ENCODE measurements around the gene MFNG. TPM values are rescaled to one million over a fixed set of nuclear protein-coding genes. Genes with fewer than 3 reads are reported as not detected.
A peak's percentile ranks its signal among the peaks of the same experiment; 100 is the strongest.

Gene MFNG
- total RNA-seq, 6 donors from 2014 or later = 14.0 to 74.0 (median 45.9) TPM

DNA sequence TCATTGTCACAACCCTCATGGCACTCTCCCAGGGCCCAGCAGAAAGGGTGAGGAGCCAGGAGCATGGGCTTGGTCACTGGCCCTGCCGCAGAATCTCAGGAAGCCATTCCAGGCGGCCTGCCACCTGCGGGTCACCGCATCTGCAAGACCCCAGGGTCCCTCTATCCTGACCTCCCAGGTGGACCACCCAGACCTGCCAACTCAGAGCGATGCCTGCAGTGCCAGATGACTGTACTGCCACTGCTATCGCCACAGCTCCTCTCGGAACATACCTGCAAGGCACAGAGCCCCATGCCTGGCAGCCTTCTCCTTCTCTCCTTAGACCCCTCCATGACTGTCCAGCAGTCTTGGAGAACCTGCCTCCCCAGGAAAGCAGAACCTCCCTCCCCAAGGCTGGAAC lies 32.5 kb downstream of the MFNG start:
- ATAC-seq (ENCODE audit: low FRiP score in 2 of 2) = no peak
- Histone ChIP-seq H3K27me3 (no peaks in the 10 kb centered on the region), H3K27ac (no peak overlapping the region), H3K9me3 (no peaks in the 10 kb centered on the region), H3K4me3 (no peak overlapping the region), H3K36me3 (no peaks in the 10 kb centered on the region), H3K4me1 (peaks cover 0 to 15% (median 6%) of the 10 kb centered on the region in 4 donors)
- WGBS, 2 donors = 93 to 100% methylated on average over 4 to 7 of the region's 7 CpGs
- no peak for TF ChIP-seq POLR2A (IDR thresholded peaks at IDR 0.05)
- no peak for DNase-seq

DNA sequence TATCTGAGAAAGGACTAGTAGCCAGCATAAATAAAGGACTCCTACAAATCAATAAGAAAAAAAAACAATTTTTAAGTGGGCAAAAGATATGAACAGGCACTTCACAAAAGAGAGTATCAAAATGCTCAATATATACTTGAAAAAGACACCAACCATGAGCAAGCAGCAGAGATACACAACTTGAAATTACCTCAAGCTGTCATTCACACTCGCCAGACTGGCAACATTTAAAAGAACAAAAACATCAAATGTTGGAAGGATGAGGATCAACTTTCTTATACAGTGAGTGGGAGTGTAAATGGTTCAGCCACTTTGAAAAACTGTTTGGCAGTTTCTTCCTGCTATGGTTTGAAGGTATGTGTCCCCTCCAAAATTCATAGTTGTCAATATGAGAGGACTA lies 35.0 kb downstream of the MFNG start:
- no peak for DNase-seq
- Histone ChIP-seq H3K4me1 (peaks cover 0 to 15% (median 6%) of the 10 kb centered on the region in 4 donors), H3K27me3 (no peaks in the 10 kb centered on the region), H3K36me3 (no peaks in the 10 kb centered on the region), H3K27ac (no peak overlapping the region), H3K4me3 (no peak overlapping the region), H3K9me3 (no peaks in the 10 kb centered on the region)
- 33 to 58% methylated on average over 1 of the region's 1 CpG for WGBS, 2 donors
- TF ChIP-seq, protein P1, sequence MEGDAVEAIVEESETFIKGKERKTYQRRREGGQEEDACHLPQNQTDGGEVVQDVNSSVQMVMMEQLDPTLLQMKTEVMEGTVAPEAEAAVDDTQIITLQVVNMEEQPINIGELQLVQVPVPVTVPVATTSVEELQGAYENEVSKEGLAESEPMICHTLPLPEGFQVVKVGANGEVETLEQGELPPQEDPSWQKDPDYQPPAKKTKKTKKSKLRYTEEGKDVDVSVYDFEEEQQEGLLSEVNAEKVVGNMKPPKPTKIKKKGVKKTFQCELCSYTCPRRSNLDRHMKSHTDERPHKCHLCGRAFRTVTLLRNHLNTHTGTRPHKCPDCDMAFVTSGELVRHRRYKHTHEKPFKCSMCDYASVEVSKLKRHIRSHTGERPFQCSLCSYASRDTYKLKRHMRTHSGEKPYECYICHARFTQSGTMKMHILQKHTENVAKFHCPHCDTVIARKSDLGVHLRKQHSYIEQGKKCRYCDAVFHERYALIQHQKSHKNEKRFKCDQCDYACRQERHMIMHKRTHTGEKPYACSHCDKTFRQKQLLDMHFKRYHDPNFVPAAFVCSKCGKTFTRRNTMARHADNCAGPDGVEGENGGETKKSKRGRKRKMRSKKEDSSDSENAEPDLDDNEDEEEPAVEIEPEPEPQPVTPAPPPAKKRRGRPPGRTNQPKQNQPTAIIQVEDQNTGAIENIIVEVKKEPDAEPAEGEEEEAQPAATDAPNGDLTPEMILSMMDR (IDR thresholded peaks at IDR 0.05) = no peak
- TF ChIP-seq POLR2AphosphoS5 (IDR thresholded peaks at IDR 0.05) (no peak), POLR2A (IDR thresholded peaks at IDR 0.05) (no peak), EP300 (IDR thresholded peaks at IDR 0.05) (no peak)
- no peak for ATAC-seq (ENCODE audit: low FRiP score in 2 of 2)

DNA sequence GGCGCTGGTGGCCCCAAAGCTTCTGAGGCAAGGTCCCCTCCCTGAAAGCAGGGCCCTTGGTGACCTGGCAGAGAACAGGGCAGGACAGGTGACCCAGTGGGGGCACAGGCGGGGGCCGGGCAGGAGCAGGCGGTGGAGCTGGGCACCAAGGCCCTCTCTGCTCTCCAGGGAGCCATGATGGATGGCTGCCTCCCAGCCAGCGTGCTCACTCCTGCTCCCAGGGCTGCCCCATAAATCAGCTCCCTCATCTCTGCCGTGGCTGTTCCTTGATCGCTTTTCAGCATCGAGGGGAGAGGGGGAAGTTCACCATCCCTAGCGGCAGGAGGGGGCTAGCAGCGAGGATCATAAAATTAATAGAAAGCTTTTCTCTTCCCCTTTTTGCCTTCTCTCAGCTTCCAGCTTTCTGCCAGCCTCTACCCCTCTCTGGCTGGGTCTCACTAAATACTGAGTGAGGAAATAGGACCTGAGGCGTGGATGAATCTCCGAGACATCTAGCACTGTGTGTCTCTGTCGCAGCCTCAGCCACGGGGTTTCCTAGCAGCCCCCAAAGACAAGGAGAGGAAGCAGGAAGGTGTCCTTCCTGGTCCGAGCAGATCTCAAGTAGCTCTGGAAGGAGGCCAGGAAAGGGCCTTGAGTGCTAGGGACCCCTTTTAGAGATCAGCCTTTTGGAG lies 36.7 kb downstream of the MFNG start:
- WGBS, 2 donors = 56 to 57% methylated on average over 13 to 15 of the region's 15 CpGs
- Histone ChIP-seq H3K27me3 (no peaks in the 10 kb centered on the region), H3K36me3 (no peaks in the 10 kb centered on the region), H3K27ac (no peak overlapping the region), H3K4me1 (peaks cover 0 to 2% (median 0%) of the 10 kb centered on the region in 4 donors), H3K9me3 (no peaks in the 10 kb centered on the region), H3K4me3 (no peak overlapping the region)
- DNase-seq (no peak), ATAC-seq (ENCODE audit: low FRiP score in 2 of 2) (no peak)
- TF ChIP-seq EP300 (IDR thresholded peaks at IDR 0.05) (no peak), POLR2AphosphoS5 (IDR thresholded peaks at IDR 0.05) (no peak), POLR2A (IDR thresholded peaks at IDR 0.05) (no peak)
- TF ChIP-seq, protein P1 (IDR thresholded peaks at IDR 0.05) = no peak

DNA sequence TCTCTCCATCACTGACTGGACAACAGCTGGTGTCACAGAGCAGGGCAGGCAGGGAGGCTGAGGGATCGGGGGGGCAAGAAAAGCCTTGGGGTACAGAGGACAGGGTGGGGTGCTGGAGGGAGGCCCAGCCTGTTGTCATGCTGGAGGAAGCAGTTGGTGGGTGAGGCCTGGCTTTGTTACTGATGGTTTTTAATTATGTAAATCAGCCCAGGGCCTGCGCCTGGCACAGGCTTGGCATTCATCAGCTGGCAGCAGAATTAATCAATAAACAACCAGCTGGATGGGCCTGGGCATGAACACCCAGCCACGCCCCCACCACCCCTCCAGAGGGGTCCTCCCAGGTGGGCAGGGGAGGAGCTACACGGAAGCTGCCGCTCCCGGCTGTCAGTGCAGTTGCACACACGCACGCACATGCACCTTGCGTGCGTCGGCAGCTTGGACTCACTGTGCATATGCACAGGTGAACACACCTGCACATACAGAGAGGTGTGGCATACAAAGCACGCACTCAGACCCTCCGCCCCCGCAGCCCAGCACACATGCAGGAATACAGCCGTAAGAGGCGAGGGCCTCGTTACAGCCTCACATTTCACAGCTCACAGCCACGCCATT lies 37.6 kb downstream of the MFNG start:
- peak in 1 of 2 donors; percentile 7 for ATAC-seq (ENCODE audit: low FRiP score in 2 of 2)
- no peaks in the 10 kb centered on the region for H3K27me3 ChIP-seq

DNA sequence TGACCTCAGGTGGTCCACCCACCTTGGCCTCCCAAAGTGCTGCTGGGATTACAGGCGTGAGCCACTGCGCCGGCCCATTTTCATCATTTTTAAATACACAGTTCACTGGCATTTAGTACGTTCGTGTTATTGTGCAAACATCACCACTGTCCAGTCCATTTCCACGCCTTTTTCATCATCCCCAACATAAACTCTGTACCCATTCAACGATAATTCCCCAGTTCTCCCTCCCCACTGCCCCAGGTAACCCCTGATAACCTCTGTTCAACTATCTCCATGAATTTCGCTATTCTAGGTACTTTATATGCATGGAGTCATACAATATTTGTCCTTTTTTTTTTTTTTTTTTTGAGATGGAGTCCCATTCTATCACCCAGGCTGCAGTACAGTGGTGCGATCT lies 40.7 kb downstream of the MFNG start:
- H3K4me3 ChIP-seq = no peak overlapping the region
- 84 to 88% methylated on average over 9 of the region's 9 CpGs for WGBS, 2 donors
- no peak for DNase-seq
- ATAC-seq (ENCODE audit: low FRiP score in 2 of 2) = no peak
- no peaks in the 10 kb centered on the region for H3K36me3 ChIP-seq
- peaks cover 0 to 7% (median 5%) of the 10 kb centered on the region in 4 donors for H3K9me3 ChIP-seq
- H3K27ac ChIP-seq = no peak overlapping the region
- H3K27me3 ChIP-seq = no peaks in the 10 kb centered on the region
- H3K4me1 ChIP-seq = no peaks in the 10 kb centered on the region
- TF ChIP-seq, protein P1 (IDR thresholded peaks at IDR 0.05) = no peak
- TF ChIP-seq EP300 (IDR thresholded peaks at IDR 0.05) (no peak), POLR2AphosphoS5 (IDR thresholded peaks at IDR 0.05) (no peak), POLR2A (IDR thresholded peaks at IDR 0.05) (no peak)

More for the DNA sequence above, 37.6 kb downstream of the MFNG start:
- Histone ChIP-seq H3K36me3 (no peaks in the 10 kb centered on the region), H3K27ac (no peak overlapping the region), H3K9me3 (no peaks in the 10 kb centered on the region), H3K4me1 (no peaks in the 10 kb centered on the region), H3K4me3 (no peak overlapping the region)
- DNase-seq = peak in 1 of 2 donors; percentile 64
- WGBS, 2 donors = 79 to 83% methylated on average over 6 to 18 of the region's 18 CpGs
- TF ChIP-seq, protein P1 (IDR thresholded peaks at IDR 0.05) = no peak
- no peak for TF ChIP-seq POLR2AphosphoS5 (IDR thresholded peaks at IDR 0.05)
- TF ChIP-seq EP300 (IDR thresholded peaks at IDR 0.05) = no peak
- no peak for TF ChIP-seq POLR2A (IDR thresholded peaks at IDR 0.05)

Data from upper lobe of left lung (tissue), 6 donors.